ENCODE results near the gene SURF4. TPM values are rescaled to one million over a fixed set of nuclear protein-coding genes. Genes with fewer than 3 reads are reported as not detected.

SURF4 gene
- total and polyA plus RNA-seq, 2 donors from 2014 or later, result 121 to 138 TPM

DNA sequence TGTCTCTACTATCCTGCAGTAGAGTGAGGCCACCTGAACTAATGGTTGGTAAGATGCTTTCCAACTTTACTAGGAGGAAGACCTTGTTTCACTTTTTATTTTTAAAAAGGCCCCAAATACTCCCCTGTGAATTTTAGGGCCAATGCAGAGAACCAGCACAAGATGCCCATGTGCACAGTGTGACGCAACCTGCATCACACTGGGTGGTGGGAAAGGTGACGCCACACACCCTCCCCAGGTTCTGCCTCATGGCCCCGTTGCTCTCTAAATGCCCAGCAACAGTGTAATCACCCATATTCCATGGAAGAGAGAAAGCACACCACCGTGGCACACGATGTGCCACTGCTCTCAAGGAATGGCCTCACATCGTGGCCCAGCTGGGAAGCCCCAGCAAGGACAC is 6.4 kb downstream of the SURF4 start:
- intact Hi-C loops (cut with DNase I), result no loop called here
- peaks cover 4 to 36% (median 20%) of the 10 kb centered on the region in 3 donors for H3K36me3 ChIP-seq (ENCODE audit: control insufficient read depth in 2 of 3, insufficient read depth in 3 of 3, low read length in 3 of 3)
- no peaks in the 10 kb centered on the region for H3K27me3 ChIP-seq (ENCODE audit: control insufficient read depth, insufficient read depth, low read length)
- no peaks in the 10 kb centered on the region for H3K9me3 ChIP-seq (ENCODE audit: control insufficient read depth in 2 of 3, insufficient read depth in 1 of 3, low read length in 3 of 3)
- no peak overlapping the region for H3K27ac ChIP-seq (ENCODE audit: low read depth in 2 of 2, low read length in 2 of 2)
- no peak for FAIRE-seq
- H3K4me3 ChIP-seq (ENCODE audit: low read length in 3 of 3), result no peak overlapping the region
- peaks cover 3 to 68% (median 53%) of the 10 kb centered on the region in 3 donors for H3K4me1 ChIP-seq (ENCODE audit: control insufficient read depth in 2 of 3, insufficient read depth in 2 of 3, low read depth in 1 of 3, low read length in 3 of 3)
- TF ChIP-seq CTCF (IDR thresholded peaks at IDR 0.05; ENCODE audit: borderline replicate concordance, extremely low read depth, insufficient read depth), result no peak
- DNase-seq, result no peak
- no peak overlapping the region for H3K9ac ChIP-seq (ENCODE audit: low read length in 3 of 3)

DNA sequence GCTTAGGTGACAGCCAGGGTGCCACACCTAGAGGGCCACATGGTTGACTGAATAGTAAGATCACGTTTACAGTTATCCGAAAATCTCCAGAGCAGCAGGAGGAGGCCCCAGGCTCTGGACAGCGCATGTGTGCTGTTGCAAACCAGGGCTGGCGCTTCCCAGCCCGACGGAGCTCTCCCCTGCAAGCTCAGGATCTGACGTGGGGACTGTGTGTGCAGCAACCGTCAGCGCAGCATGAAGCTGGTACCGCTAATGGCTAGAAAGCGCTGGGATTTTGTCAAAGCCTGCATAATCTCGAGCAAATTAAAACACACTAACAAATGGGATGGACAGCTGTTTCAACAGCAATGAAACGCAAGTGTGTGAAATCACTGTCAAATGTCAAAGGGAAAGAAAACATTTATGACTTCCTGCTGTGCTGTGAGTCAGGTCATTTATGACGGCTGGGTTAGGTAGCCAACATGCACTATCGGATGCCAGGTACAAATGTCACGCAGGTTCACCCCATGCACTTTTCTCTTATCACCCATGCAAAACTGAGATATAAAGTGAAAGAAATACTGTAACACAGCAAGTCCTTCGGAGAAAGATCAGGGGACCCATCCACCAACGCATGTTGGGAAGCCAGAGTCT is 7.5 kb downstream of the SURF4 start:
- Histone ChIP-seq H3K9ac (ENCODE audit: low read length in 3 of 3) (peak overlapping the region in 1 of 3 donors; percentile 10), H3K27ac (ENCODE audit: low read depth in 2 of 2, low read length in 2 of 2) (peak overlapping the region; percentile 13 to 55), H3K36me3 (ENCODE audit: control insufficient read depth in 2 of 3, insufficient read depth in 3 of 3, low read length in 3 of 3) (peaks cover 6 to 38% (median 25%) of the 10 kb centered on the region in 3 donors), H3K4me3 (ENCODE audit: low read length in 3 of 3) (peak overlapping the region in 2 of 3 donors; percentile 1 to 9), H3K9me3 (ENCODE audit: control insufficient read depth in 2 of 3, insufficient read depth in 1 of 3, low read length in 3 of 3) (no peaks in the 10 kb centered on the region), H3K27me3 (ENCODE audit: control insufficient read depth, insufficient read depth, low read length) (no peaks in the 10 kb centered on the region), H3K4me1 (ENCODE audit: control insufficient read depth in 2 of 3, insufficient read depth in 2 of 3, low read depth in 1 of 3, low read length in 3 of 3) (peaks cover 3 to 74% (median 53%) of the 10 kb centered on the region in 3 donors)
- no peak for FAIRE-seq
- no peak for TF ChIP-seq CTCF (IDR thresholded peaks at IDR 0.05; ENCODE audit: borderline replicate concordance, extremely low read depth, insufficient read depth)
- peak in 1 of 5 donors; percentile 35 for DNase-seq
- intact Hi-C loops (cut with DNase I), result no loop called here

- FAIRE-seq (no peak), DNase-seq (no peak)
- H3K36me3 ChIP-seq (ENCODE audit: control insufficient read depth in 2 of 3, insufficient read depth in 3 of 3, low read length in 3 of 3), result peaks cover 6 to 42% (median 30%) of the 10 kb centered on the region in 3 donors
- no peaks in the 10 kb centered on the region for H3K27me3 ChIP-seq (ENCODE audit: control insufficient read depth, insufficient read depth, low read length)
- peak overlapping the region in 1 of 3 donors; percentile 10 for H3K9ac ChIP-seq (ENCODE audit: low read length in 3 of 3)
- intact Hi-C loops (cut with DNase I), result no loop called here
- peaks cover 3 to 69% (median 53%) of the 10 kb centered on the region in 3 donors for H3K4me1 ChIP-seq (ENCODE audit: control insufficient read depth in 2 of 3, insufficient read depth in 2 of 3, low read depth in 1 of 3, low read length in 3 of 3)
- peak overlapping the region in 1 of 3 donors; percentile 1 for H3K4me3 ChIP-seq (ENCODE audit: low read length in 3 of 3)
- TF ChIP-seq CTCF (IDR thresholded peaks at IDR 0.05; ENCODE audit: borderline replicate concordance, extremely low read depth, insufficient read depth), result no peak
- H3K27ac ChIP-seq (ENCODE audit: low read depth in 2 of 2, low read length in 2 of 2), result peak overlapping the region; percentile 13
- no peaks in the 10 kb centered on the region for H3K9me3 ChIP-seq (ENCODE audit: control insufficient read depth in 2 of 3, insufficient read depth in 1 of 3, low read length in 3 of 3)
Observed at GRCh38 chr9:133367778-133368177, 8.1 kb downstream of the SURF4 start.
